ENCODE data around the gene VTI1A.

The VTI1A gene

GRCh38 chr10:112766636-112767035 is 319.6 kb downstream of the VTI1A start:
- no peak for DNase-seq

GRCh38 chr10:112767156-112767555 is 320.1 kb downstream of the VTI1A start:
- DNase-seq, result no peak

DNA sequence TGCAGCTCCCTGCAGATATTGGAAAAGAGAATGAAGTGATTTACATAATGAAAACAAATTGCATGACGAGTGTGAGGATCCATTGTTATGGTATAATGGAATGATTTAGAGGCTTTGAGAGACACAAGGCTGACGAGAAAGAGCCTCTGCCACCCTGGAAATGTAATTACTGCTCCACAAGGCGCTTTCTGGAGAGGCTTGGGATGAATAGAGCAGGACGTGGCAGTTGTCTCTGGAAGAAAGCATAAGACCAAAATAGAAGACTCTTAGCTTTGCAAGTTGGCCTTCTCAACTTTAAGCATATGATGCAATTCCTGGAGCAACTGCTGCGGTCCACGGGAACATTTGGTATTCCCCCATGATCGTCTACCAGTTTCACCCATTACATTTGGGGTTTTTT is 321.1 kb downstream of the VTI1A start:
- DNase-seq, result no peak

DNA sequence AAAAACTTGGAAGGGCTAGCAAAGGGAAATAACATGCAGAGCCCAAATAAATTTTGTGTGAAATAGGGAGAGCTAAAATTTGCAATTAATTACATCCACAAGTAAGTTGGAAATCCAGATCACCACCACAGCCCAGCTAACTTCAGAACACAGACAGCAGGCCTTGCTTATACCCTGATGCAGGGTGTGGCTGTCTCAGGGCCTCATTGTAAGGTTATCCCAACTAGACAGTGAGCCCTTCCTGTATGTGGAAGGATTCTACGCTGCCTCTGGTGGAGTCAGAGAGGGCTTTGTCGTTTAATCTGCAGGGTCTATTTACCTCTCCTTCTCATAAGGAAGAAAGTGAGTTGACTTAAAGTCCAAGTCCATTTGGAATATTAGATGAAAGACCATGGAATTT is 322.1 kb downstream of the VTI1A start:
- DNase-seq, result no peak

DNA sequence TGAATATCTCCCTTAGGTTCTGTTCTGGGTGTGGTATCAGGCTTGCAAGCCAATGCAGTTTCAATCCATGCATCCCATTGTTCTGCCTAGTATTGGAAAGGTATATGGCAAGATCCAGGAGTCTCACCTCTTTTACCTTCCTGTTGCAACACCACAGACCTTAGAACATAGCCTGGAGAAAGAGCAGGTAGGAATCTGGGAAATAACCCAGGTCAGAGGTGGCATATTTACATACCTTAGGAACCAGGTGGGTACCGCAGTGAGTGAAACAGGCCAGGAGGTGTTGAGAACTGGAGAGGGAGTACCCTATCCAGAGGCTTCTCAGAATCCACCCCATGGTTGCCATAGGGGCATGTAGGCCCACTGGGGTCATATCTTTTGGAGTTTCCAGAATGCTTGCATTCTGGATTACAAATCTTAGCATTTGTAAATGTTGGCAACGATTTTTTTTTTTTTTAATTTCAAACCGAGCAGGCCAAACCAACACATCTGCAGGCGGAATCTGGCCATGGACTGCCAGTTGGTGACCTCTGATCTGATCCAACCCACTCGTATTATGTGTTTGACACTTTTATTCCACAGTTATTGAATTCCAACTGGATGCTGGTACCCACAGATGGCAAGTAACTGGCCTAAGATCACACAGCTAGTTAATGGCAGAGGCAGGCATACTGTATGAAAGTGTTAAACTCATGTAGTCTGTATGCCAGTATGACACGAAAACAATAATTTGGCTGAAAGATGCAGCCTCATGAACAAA is 322.8 kb downstream of the VTI1A start:
- DNase-seq, result no peak

GRCh38 chr10:112771733-112772132 is 324.7 kb downstream of the VTI1A start:
- DNase-seq, result no peak

- no peak for DNase-seq
Measured at GRCh38 chr10:112773783-112774182, 326.8 kb downstream of the VTI1A start.

- no peak for DNase-seq
Measured at GRCh38 chr10:112774210-112774609, 327.2 kb downstream of the VTI1A start.

- no peak for DNase-seq
Measured at GRCh38 chr10:112774798-112775197, 327.8 kb downstream of the VTI1A start.

DNA sequence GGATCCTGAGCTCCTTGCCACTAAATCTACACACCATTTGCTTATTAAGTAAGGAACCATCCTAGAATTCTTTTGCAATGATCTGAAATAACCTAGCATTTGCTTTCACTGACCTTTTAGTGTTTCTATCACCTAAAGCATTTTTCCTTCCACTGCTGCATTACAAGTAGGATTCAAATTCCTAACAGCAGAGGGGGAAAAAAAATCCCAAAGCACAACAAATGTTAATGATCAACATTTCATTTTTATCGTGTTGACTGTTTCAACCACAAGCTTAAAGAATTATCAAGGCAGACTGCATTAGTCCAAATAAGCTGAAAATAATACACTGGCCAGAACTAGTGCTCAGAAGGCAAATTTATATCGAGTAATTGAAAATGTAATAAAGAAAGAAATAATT is 328.4 kb downstream of the VTI1A start:
- DNase-seq, result no peak

GRCh38 chr10:112775892-112776674 is 329.1 kb downstream of the VTI1A start:
- DNase-seq, result no peak

DNA sequence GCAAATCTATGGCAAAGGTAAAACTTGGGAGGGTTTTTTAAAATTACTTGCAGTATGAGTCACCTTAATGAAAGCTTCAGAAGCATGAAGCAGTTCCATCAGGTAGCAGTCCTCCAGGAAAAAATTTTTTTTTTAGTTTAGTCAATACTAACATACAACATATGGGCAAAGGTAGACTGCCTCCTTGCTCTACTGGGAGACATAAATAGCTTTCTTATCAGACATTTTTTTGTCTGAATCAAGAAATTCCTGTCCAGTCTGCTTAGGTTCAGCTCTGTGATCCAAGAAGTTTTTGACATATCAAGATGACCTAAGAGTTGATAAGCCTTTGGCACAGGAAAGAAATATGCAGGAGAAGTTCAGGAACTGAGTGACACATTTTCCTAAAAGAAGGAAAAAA is 331.6 kb downstream of the VTI1A start:
- no peak for DNase-seq

GRCh38 chr10:112779025-112779770 is 332.2 kb downstream of the VTI1A start:
- no peak for DNase-seq

DNA sequence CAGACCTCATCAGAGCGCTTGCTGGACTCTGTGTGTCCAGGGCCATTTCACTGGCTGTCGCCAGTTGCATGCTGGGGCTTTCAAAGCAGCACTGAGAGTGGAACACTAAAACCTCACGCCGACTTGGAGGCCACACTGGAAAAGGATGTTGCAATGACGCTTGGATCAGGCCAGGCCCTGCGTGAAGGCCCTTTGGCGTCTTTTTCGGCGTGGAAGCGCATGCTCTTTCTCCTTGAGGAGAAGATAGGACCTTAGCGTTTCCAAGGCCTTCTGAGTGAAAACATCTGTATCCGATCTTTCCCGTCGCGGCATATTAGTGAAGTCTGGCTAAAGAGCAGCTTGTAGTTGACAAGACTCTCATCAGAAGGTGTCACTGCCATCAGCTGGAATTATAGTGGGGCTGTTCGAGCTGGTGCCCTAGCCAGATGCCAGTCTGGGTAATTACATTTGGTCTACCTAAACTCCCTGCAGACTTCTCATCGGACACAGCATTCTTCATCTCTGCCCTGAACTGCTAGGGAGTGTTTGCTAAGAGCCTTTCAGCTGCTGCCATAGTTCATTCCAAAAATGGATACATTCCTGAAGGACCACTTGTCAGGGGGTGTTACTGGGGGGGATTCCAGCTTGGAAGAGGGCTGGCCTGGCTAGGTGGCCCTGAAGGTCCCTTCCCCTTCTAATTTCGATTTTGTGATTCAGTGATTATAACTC is 335.3 kb downstream of the VTI1A start:
- DNase-seq, result no peak

GRCh38 chr10:112783351-112784021 is 336.5 kb downstream of the VTI1A start:
- DNase-seq, result no peak

DNA sequence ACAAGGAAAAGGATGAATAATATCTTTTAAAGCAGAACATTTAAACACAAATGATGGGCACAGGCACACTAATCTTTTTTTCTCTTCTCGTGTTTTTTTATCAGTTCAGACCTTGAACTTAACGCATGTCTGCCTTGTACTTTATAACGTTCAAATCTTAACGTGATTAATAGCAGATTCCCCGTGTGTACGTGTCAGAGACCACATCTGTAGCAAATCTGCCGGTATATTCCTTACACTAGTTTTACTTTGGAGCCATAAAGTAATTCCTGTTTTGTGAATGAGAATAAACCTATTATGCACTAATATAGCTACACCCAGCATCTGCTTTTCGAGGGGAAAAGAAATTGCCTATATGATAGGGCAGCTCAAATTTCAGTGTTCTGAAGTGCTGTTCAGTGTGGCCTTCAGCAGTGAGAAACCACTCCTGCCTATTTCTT is 337.0 kb downstream of the VTI1A start:
- DNase-seq, result no peak

GRCh38 chr10:112785089-112785488 is 338.1 kb downstream of the VTI1A start:
- DNase-seq, result no peak

DNA sequence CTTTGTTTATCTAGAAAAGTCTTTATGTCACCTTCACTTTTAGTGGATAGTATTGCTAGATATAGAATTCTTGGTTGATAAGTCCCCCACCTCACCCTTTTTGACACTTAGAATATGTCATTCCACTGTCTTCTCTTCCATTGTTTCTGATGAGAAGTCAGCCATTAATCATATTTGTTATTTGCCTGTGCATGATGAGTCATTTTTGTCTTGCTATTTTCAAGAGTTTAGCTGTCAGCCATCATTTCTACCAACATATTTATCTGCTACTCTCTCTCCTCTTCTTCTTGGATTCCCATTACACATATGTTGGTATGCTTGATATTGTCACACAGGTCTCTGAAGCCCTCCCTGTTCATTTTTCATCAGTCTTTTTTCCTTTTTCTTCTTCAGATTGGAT is 342.2 kb downstream of the VTI1A start:
- no peak for DNase-seq

DNA sequence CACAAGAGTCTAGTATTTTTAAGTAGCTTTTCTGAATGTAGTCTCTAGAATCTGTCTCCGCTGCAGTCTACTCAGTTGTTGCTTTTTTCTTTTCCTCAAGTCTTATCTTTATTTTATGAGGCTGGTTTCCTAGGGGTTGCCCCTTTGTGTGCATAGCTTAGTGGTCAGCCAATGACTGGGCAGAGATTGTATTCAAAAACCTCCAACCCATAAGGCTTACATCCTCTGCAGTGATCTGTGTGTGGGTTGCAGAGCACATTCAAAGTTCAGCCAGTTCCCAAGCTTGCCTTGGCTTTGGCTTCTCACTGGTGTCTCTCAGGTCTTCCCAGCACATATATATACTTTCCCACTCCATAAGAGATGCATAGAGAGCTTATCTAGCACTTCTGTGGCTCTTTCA is 343.0 kb downstream of the VTI1A start:
- no peak for DNase-seq

DNA sequence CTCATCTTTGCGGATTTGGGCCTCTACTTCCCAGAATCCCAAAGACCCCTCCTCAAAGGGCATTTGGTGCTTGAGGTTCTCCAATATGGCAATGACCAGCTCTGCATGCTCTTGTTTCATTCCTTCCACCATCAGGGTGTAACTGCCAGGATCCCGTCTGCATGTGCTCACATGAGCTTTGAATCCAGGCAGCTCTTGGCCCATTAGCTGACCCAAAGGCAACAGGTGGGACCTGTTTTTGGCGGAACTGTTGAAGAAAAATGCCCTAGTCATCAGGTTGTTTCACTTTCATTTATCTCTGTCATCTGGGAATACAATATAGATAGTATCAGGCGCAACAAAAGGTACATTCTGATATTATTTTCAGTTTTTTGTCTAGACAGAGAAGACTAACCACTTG is 343.9 kb downstream of the VTI1A start:
- no peak for DNase-seq

DNA sequence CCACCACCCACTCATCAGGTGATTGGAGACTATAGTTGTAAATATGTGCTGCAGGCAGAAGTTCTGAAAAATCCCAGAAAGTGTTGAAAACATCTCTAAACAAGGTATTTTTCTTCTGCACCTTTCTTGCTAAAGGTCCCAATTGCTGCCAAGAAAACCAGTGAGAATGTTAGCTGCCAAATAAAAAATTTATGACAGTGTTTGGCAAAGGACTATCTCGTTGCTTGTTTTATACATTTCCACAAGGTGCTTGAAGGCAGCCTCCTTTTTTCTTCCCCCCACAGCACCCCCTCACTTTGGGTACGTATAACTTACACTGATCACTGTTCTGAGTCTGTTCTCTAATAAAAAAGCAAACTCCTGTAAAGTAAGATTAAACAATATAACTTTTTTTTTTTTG is 344.4 kb downstream of the VTI1A start:
- no peak for DNase-seq

GRCh38 chr10:112792487-112793201 is 345.6 kb downstream of the VTI1A start:
- DNase-seq, result no peak

All from bone marrow (tissue), 2 donors.